HL-60 (cell line): ENCODE measurements around the gene ZNF423.

Source experiments
- DNase-seq, 2 experiments: peaks; one replicate each; pipeline ENCODE4 v3.0.0-alpha.2; 2010 to 2020; ENCODE audit warnings: low read depth in 1 of 2, low spot score in 1 of 2
- H3K27ac ChIP-seq: fragments of 250-450 bp; sonication (Bioruptor Pico); replicated peaks from 2 replicates; pipeline ENCODE4 v1.5.1; 2020; ENCODE audit warnings: mild to moderate bottlenecking, moderate library complexity
- H3K27me3 ChIP-seq: fragments of 250-450 bp; sonication (Bioruptor Pico); 2 replicates; pipeline ENCODE4 v1.5.1; 2021; ENCODE audit warnings: mild to moderate bottlenecking, moderate library complexity; ENCODE audit not compliant: insufficient read depth, poor library complexity, severe bottlenecking
- H3K4me3 ChIP-seq: replicated peaks from 2 replicates; pipeline ENCODE4 v1.5.1; 2011; ENCODE audit warnings: mild to moderate bottlenecking, control low read depth, low read length; ENCODE audit not compliant: insufficient read depth
- GABPA ChIP-seq: IDR thresholded peaks from 2 replicates; pipeline ENCODE4 v1.6.1; 2012; ENCODE audit warnings: low read depth
- POLR2AphosphoS5 ChIP-seq: IDR thresholded peaks from 2 replicates; pipeline ENCODE4 v1.6.1; 2012; ENCODE audit warnings: low read depth
- REST ChIP-seq: IDR thresholded peaks from 2 replicates; pipeline ENCODE4 v1.6.1; 2012; ENCODE audit warnings: low read depth; ENCODE audit not compliant: insufficient replicate concordance
- SPI1 ChIP-seq: IDR thresholded peaks from 2 replicates; pipeline ENCODE4 v1.6.1; 2012; ENCODE audit warnings: low read depth, mild to moderate bottlenecking, borderline replicate concordance
- TF ChIP-seq, protein P1 (sequence below): IDR thresholded peaks from one replicate; pipeline ENCODE4 v1.5.1; 2011; ENCODE audit warnings: low read length, control low read depth, inconsistent platforms; ENCODE audit not compliant: insufficient read depth

Gene ZNF423

DNA sequence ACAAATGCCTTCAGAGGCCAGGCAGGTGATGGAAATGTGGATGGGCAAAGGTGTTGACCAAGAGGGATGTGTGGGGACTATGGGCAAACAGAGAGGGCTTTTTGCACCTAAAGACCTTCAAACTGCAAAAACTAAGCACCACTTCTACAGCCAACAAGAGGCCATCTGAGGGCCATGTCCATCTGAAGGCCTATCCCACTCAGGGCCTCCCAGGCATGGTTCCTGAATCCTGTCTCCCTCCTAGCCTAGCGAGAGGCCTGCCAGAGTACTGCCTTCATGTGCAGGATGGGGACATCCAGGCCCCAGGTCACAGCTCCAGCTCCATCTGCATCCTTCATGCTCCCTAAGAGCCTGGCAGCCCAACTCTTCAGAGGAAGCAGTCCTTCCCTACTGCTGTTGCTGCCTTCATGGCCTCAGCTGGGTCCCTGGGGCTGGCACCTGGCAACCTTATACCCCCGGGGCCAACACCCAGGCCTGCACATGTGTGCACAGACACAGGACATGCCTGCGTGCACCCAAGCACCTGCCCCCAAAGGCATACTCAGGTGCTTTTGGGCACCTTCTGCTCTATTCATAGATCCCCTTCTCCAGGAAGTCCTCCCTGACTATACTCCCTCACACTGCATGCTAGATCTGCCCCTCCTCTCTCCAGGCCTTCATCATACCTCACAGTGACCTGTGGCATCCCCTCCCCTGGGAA is 387.2 kb downstream of the ZNF423 start:
- DNase-seq, result no peak
- TF ChIP-seq POLR2AphosphoS5, result no peak
- TF ChIP-seq GABPA, result no peak
- TF ChIP-seq, protein P1, sequence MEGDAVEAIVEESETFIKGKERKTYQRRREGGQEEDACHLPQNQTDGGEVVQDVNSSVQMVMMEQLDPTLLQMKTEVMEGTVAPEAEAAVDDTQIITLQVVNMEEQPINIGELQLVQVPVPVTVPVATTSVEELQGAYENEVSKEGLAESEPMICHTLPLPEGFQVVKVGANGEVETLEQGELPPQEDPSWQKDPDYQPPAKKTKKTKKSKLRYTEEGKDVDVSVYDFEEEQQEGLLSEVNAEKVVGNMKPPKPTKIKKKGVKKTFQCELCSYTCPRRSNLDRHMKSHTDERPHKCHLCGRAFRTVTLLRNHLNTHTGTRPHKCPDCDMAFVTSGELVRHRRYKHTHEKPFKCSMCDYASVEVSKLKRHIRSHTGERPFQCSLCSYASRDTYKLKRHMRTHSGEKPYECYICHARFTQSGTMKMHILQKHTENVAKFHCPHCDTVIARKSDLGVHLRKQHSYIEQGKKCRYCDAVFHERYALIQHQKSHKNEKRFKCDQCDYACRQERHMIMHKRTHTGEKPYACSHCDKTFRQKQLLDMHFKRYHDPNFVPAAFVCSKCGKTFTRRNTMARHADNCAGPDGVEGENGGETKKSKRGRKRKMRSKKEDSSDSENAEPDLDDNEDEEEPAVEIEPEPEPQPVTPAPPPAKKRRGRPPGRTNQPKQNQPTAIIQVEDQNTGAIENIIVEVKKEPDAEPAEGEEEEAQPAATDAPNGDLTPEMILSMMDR, result no peak
- no peak for TF ChIP-seq SPI1
- no peak for TF ChIP-seq REST
- Histone ChIP-seq H3K27me3 (no peaks in the 10 kb centered on the region), H3K4me3 (no peak overlapping the region), H3K27ac (no peak overlapping the region)

DNA sequence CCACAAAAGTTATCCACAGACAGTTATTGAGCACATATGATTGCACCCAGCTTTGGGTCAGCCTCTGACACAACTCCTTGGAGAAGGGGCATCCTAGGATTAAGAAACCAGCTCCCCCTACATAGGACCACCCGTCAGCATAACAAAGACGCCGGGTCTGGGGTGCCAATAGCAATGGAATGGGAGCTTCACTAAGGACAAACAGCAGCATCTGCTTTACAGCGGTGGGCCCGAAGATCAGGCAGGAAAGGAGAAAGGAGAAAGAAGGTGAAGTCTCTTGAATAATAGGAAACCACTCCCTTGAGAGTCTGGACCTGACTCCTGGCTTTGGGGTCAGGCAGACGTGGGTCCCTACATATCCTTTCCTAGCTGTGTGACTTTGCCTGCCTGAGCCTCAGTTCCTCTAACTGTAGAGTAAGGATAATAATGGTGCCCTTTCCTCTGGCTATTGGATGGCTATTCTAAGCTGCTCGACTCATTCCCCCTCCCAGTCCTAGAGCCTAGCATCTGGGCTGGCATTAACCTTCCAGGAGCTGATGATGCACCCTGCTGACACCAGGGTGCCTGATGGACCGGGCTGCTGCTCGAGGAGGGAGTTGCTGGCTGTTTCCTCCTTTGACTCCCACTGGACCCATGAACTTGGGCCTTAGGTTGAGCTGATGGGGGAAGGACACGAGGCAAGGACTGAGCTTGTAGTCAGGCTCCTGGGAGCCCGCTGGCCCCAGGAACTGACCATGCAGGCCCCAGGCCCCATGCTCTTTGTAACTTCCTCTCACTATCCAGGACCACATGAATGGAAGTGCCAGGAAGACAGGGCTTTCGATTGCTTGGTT is 388.2 kb downstream of the ZNF423 start:
- no peak overlapping the region for H3K27ac ChIP-seq

GRCh38 chr16:49466881-49467280 is 389.0 kb downstream of the ZNF423 start:
- no peak for DNase-seq
- no peak overlapping the region for H3K27ac ChIP-seq
- TF ChIP-seq GABPA, result no peak
- TF ChIP-seq, protein P1, result no peak
- TF ChIP-seq POLR2AphosphoS5, result no peak
- TF ChIP-seq REST, result no peak
- TF ChIP-seq SPI1, result no peak
- no peaks in the 10 kb centered on the region for H3K27me3 ChIP-seq
- H3K4me3 ChIP-seq, result no peak overlapping the region

More for the DNA sequence above, 388.2 kb downstream of the ZNF423 start:
- Histone ChIP-seq H3K27me3 (no peaks in the 10 kb centered on the region), H3K4me3 (no peak overlapping the region)
- TF ChIP-seq, protein P1, result no peak
- TF ChIP-seq SPI1, result no peak
- no peak for DNase-seq
